ENCODE data around the gene LHFPL2. TPM values are rescaled to one million over a fixed set of nuclear protein-coding genes. Genes with fewer than 3 reads are reported as not detected.

The LHFPL2 gene
- total and polyA plus RNA-seq, 2 experiments from 2014 or later = 10.6 to 50.8 TPM

DNA sequence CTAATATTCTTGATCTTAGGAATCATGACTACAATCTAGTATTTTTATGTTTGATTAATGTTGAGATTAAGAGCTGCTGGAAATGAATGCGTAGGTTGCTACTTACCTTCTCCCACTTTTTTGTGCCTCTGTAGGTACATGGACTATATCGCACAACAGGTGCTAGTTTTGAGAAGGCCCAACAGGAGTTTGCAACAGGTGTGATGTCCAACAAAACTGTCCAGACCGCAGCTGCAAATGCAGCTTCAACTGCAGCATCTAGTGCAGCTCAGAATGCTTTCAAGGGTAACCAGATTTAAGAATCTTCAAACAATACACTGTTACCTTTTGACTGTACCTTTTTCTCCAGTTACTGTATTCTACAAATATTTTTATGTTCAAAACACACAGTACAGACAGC is 173.2 kb downstream of the LHFPL2 start:
- Mint-ChIP-seq H3K27ac (no peak overlapping the region), H3K36me3 (ENCODE audit: low read depth) (peaks cover 2% of the 10 kb centered on the region; the same call in 1 of the 3 replicates), H3K9me3 (no peaks in the 10 kb centered on the region), H3K27me3 (ENCODE audit: insufficient read depth, low read depth, poor library complexity) (no peaks in the 10 kb centered on the region), H3K4me1 (no peaks in the 10 kb centered on the region), H3K4me3 (no peak overlapping the region)
- H3K27me3 ChIP-seq (ENCODE audit: insufficient read depth) = no peaks in the 10 kb centered on the region
- no peak overlapping the region for H3K27ac ChIP-seq (ENCODE audit: low read depth)
- no peak overlapping the region for H3K4me2 ChIP-seq
- no peaks in the 10 kb centered on the region for H3F3A ChIP-seq (replicated peaks; ENCODE audit: low read depth)
- no peaks in the 10 kb centered on the region for H3K79me2 ChIP-seq (replicated peaks; ENCODE audit: insufficient read depth)
- DNase-seq (ENCODE audit: low spot score) = no peak
- H3K9me2 ChIP-seq (ENCODE audit: insufficient read depth) = no peaks in the 10 kb centered on the region
- H3K36me3 ChIP-seq (ENCODE audit: insufficient read depth) = no peaks in the 10 kb centered on the region
- TF ChIP-seq EZH2phosphoT487 (IDR thresholded peaks at IDR 0.05; ENCODE audit: unreplicated experiment) (no peak), NANOG (IDR thresholded peaks at IDR 0.05; ENCODE audit: borderline replicate concordance) (no peak), STAT1 (IDR thresholded peaks at IDR 0.05; ENCODE audit: unreplicated experiment) (no peak), ETS1 (IDR thresholded peaks at IDR 0.05) (no peak), EZH2 (IDR thresholded peaks at IDR 0.05; ENCODE audit: low read depth, unreplicated experiment) (no peak), ZNF114 (CRISPR knock-in tag; IDR thresholded peaks at IDR 0.05) (no peak), ZNF331 (CRISPR knock-in tag; IDR thresholded peaks at IDR 0.05; ENCODE audit: low read depth) (no peak)
- TF ChIP-seq, protein P1, sequence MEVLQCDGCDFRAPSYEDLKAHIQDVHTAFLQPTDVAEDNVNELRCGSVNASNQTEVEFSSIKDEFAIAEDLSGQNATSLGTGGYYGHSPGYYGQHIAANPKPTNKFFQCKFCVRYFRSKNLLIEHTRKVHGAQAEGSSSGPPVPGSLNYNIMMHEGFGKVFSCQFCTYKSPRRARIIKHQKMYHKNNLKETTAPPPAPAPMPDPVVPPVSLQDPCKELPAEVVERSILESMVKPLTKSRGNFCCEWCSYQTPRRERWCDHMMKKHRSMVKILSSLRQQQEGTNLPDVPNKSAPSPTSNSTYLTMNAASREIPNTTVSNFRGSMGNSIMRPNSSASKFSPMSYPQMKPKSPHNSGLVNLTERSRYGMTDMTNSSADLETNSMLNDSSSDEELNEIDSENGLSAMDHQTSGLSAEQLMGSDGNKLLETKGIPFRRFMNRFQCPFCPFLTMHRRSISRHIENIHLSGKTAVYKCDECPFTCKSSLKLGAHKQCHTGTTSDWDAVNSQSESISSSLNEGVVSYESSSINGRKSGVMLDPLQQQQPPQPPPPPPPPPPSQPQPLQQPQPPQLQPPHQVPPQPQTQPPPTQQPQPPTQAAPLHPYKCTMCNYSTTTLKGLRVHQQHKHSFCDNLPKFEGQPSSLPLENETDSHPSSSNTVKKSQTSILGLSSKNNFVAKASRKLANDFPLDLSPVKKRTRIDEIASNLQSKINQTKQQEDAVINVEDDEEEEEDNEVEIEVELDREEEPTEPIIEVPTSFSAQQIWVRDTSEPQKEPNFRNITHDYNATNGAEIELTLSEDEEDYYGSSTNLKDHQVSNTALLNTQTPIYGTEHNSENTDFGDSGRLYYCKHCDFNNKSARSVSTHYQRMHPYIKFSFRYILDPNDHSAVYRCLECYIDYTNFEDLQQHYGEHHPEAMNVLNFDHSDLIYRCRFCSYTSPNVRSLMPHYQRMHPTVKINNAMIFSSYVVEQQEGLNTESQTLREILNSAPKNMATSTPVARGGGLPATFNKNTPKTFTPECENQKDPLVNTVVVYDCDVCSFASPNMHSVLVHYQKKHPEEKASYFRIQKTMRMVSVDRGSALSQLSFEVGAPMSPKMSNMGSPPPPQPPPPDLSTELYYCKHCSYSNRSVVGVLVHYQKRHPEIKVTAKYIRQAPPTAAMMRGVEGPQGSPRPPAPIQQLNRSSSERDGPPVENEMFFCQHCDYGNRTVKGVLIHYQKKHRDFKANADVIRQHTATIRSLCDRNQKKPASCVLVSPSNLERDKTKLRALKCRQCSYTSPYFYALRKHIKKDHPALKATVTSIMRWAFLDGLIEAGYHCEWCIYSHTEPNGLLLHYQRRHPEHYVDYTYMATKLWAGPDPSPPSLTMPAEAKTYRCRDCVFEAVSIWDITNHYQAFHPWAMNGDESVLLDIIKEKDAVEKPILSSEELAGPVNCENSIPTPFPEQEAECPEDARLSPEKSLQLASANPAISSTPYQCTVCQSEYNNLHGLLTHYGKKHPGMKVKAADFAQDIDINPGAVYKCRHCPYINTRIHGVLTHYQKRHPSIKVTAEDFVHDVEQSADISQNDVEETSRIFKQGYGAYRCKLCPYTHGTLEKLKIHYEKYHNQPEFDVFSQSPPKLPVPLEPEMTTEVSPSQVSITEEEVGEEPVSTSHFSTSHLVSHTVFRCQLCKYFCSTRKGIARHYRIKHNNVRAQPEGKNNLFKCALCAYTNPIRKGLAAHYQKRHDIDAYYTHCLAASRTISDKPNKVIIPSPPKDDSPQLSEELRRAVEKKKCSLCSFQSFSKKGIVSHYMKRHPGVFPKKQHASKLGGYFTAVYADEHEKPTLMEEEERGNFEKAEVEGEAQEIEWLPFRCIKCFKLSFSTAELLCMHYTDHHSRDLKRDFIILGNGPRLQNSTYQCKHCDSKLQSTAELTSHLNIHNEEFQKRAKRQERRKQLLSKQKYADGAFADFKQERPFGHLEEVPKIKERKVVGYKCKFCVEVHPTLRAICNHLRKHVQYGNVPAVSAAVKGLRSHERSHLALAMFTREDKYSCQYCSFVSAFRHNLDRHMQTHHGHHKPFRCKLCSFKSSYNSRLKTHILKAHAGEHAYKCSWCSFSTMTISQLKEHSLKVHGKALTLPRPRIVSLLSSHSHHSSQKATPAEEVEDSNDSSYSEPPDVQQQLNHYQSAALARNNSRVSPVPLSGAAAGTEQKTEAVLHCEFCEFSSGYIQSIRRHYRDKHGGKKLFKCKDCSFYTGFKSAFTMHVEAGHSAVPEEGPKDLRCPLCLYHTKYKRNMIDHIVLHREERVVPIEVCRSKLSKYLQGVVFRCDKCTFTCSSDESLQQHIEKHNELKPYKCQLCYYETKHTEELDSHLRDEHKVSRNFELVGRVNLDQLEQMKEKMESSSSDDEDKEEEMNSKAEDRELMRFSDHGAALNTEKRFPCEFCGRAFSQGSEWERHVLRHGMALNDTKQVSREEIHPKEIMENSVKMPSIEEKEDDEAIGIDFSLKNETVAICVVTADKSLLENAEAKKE (CRISPR knock-in tag; IDR thresholded peaks at IDR 0.05) = no peak
- TF ChIP-seq, protein P2, sequence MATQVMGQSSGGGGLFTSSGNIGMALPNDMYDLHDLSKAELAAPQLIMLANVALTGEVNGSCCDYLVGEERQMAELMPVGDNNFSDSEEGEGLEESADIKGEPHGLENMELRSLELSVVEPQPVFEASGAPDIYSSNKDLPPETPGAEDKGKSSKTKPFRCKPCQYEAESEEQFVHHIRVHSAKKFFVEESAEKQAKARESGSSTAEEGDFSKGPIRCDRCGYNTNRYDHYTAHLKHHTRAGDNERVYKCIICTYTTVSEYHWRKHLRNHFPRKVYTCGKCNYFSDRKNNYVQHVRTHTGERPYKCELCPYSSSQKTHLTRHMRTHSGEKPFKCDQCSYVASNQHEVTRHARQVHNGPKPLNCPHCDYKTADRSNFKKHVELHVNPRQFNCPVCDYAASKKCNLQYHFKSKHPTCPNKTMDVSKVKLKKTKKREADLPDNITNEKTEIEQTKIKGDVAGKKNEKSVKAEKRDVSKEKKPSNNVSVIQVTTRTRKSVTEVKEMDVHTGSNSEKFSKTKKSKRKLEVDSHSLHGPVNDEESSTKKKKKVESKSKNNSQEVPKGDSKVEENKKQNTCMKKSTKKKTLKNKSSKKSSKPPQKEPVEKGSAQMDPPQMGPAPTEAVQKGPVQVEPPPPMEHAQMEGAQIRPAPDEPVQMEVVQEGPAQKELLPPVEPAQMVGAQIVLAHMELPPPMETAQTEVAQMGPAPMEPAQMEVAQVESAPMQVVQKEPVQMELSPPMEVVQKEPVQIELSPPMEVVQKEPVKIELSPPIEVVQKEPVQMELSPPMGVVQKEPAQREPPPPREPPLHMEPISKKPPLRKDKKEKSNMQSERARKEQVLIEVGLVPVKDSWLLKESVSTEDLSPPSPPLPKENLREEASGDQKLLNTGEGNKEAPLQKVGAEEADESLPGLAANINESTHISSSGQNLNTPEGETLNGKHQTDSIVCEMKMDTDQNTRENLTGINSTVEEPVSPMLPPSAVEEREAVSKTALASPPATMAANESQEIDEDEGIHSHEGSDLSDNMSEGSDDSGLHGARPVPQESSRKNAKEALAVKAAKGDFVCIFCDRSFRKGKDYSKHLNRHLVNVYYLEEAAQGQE (IDR thresholded peaks at IDR 0.05; ENCODE audit: unreplicated experiment) = no peak
- no peak overlapping the region for H3K4me3 ChIP-seq
- no peak overlapping the region for H2AFZ ChIP-seq
- ATAC-seq = no peak
- H3K4me1 ChIP-seq (ENCODE audit: insufficient read depth) = no peaks in the 10 kb centered on the region
- H4K20me1 ChIP-seq (replicated peaks; ENCODE audit: insufficient read depth) = no peaks in the 10 kb centered on the region
